HG02870 (cell line): Measurements from ENCODE around the gene ARHGDIA.
"Not testable (repeated sequence)": the region's sequence is repeated elsewhere in the genome, so short reads cannot be mapped to it uniquely, and the experiment has no call there.

ENCODE experiments used
- ATAC-seq: cut with Tn5 transposase; IDR thresholded peaks from one replicate; pipeline ENCODE4 v1.9.1; 2021; ENCODE audit warnings: mild to moderate bottlenecking, moderate library complexity; ENCODE audit not compliant: unreplicated experiment

The ARHGDIA gene

GRCh38 chr17:81844887-81845286, 26.2 kb downstream of the ARHGDIA start:
- no peak for ATAC-seq

- no peak for ATAC-seq
Measured at GRCh38 chr17:81844327-81844851, 26.7 kb downstream of the ARHGDIA start.

DNA sequence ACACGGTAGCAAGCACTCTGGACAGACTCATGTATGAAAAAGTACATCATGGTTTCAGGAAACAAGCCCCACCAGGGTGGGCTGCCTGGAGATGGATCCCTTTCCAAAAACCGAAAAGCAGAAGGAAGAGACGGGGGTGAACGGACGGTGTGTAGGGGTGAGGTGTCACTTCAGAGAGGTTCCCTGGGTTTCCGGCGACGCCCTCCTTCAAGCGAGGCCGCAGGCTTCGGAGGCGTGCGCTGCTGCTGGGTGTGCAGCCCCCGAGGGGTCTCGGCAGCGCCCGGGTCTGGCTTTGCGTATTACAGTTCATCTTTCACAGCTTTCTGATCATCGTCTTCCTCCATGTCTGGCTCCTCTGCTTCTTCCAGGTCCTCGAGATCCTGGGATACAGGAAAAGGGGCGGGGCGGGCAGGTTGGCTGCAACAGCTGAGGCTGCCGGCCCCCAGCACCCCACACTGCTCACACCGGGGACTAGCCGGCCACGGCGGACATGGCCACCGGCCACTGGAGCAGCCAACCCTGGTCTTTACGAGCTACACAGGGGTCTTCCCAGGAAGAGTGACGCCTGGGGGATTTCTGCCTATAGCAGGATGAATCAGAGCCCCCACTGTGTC, 27.3 kb downstream of the ARHGDIA start:
- ATAC-seq: no peak

DNA sequence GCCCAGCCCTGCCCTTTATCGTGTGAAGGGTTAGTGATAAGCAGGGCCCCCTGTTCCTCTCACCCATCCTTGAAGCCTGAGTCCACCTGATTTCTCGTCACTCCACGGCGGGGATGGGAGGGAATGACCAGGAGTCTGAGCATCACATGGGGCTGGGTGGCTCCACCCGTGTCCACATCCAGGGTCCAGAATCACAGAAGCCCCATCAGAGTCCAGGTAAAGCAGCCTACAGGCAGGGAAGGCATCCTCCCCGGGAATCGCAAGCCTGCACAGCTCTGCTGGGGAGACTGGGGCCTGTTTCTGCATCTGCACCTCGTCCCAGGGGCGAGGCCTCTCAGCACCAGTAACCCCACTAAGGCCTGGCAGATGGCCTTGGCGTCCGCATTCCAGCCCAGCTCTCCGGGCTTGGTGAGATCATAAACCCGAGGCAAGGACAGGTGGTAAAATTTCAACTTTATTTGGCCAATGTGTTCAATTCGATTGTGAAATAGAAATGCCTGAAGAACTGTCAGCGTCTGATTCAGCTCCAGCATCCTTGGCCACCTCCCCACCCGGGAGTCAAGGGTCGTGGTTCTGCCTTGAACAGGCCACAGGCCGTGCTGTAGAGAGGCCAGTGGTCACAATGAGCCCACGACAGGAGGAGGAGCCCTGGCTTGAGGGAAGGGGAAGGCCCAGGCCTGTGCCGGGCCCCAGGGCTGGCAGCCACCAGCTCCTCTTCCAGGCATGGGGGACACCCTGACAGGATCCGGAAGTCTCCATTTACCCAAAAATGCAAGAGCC, 28.2 kb downstream of the ARHGDIA start:
- ATAC-seq: no peak

DNA sequence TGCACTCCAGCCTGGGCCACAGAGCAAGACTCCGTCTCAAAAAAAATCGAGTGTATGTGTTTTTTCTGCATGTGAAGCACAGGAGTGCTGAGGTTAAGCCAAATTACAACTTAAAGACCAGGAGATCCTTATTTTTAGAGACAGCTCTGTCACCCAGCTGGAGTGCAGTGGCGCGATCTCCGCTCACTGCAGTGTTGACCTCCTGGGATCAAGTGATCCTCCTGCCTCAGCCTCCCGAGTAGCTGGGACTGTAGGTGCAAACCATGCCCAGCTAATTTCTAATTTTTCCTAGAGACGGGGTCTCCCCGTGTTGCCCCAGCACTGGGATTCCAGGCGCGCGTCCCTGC, 28.8 kb downstream of the ARHGDIA start:
- no peak for ATAC-seq

DNA sequence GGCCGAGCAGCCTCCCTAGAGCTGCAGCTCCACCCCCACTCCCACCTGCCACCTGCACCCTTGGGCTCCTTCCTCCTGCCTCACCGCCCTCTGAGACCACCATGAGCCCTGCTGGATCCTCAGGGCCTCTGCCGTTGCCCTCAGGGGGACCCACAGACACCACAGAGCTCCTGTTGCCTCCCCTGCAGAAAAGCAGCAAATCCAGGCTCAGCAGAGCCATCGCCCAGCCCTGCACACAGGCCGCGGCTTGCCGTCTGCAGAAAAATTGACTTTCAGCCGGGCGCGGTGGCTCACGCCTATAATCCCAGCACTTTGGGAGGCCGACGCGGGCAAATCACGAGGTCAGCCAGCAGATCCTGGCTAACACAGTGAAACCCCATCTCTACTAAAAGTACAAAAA, 29.3 kb downstream of the ARHGDIA start:
- ATAC-seq: no peak

- no peak for ATAC-seq
Measured at GRCh38 chr17:81840826-81841778, 30.0 kb downstream of the ARHGDIA start.

DNA sequence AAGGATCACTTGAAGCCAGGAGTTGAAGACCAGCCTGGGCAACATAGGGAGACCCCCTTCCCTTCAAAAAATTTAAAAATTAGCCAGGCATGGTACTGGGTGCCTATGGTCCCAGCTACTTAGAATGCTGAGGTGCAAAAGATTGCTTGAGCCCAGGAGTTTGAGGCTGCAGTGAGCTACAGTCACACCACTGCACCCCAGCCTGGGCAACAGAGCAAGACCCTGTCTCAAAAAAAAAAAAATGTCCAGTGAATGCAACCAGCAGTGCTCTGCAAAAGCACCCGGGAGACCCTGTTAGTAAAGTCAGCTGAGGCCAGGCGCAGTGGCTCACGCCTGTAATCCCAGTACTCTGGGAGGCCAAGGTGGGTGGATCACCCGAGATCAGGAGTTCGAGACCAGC, 31.1 kb downstream of the ARHGDIA start:
- not testable (repeated sequence) for ATAC-seq

- no peak for ATAC-seq
Measured at GRCh38 chr17:81839301-81839700, 31.8 kb downstream of the ARHGDIA start.

DNA sequence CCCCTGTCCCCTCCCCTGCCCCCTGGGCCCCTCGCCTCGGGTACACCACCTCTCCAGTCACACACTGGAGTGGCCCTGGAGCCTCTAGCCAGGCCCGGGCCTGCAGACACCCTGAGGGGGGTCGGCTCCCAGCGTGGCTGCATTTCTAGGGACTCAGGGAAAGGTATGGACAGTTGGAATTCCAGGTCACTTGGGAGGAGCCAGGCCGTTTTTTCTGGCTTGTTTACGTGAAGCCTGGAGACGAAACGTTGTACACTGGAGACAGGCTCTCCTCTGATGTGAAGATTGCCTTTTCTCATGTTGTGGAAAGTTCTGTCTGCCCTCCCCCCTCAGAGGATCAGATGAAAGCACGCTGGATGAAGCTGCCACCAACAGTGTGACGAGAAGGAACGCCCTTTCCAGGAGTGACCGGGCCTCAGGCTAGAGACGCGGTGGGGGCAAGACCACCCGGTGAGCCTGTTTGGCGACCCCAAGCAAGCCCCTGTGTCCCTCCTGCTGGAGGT, 32.3 kb downstream of the ARHGDIA start:
- no peak for ATAC-seq

DNA sequence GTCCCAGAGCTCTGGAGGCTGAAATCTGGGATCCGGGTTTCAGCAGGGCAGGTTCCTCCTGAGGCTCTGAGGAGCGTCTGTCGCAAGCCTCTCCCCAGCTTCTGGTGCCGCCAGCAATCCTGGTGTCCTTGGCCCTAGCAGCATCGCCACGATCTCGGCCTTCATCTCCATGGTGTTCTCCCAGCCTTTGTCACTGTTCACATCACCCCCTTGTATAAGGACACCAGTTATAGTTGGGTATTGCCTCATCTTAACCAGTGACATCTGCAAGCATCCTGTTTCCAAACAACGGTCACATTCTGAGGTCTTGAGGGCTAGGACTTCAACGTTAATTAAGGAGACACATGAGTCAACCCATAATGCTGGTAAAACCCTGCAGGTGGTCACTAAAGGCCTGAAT, 33.5 kb downstream of the ARHGDIA start:
- no peak for ATAC-seq

DNA sequence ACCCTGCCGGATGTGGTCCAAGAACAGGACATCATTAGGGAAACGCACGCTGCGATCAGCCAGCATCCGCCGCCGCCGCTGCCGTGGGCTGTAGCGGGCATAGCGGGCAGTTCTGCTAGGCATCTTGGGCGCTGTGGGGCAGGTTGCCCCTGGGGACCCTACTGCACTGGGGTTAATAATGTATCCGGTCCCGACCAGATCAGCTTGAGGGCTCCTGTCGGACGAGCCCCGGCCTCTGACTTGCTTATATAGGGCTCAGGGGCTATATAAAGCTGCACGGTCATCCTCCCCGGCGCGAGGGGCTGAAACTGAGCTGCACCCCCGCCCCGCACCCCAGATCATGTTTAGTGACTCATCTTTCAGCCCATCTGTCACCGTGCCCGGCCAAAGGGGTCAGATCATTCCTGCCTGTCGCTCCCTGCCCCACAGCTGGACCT, 36.3 kb downstream of the ARHGDIA start, which contains the start of gene PPP1R27:
TSS of gene PPP1R27 (minus strand) at position 220 of the 437 bp plus-strand sequence. CDS start at position 123, 97 bp downstream.
- no peak for ATAC-seq

- no peak for ATAC-seq
Measured at GRCh38 chr17:81833921-81834830, 37.0 kb downstream of the ARHGDIA start.

DNA sequence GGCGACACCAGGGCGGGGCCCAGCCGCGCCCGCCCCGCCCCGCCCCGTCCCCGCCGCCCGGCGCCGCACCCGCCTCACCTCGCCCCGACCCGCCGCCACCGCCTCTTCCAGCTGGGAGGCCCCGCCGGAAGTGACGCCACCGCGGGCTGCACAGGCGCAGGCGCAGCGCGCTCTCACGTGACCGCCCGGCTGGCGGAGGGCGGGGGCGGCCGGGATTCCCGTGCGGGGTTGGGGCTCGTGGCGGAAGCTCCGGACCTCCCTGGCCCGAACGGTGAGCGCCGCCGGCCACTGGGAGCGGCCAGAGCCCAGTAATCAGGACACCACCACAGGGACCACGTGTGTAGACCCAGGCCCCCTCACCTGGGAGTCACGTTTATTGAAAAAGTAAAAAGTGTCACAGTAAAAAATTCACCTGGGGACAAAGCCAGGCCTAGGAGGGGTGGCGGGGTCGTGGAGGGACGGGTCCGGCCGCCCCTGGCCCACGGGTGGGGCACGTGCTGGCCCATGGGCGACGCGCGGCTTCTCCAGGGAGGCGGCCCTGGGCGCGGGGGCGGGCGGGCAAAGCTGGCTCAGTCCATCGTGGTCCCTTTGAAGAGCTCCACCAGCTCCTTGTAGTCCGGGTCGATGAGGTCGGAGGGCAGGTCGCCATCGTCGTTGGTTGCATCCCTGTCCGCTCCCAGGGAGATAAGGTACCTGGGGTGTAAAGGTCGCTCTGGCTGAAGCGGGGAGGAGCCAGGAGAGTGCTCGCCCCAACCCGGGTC, 37.8 kb downstream of the ARHGDIA start, which contains the start of gene MCRIP1:
TSS of gene MCRIP1 (minus strand) at position 132 of the 761 bp plus-strand sequence. CDS start 8,785 bp downstream, outside the sequence.
- peak; percentile 73 for ATAC-seq

DNA sequence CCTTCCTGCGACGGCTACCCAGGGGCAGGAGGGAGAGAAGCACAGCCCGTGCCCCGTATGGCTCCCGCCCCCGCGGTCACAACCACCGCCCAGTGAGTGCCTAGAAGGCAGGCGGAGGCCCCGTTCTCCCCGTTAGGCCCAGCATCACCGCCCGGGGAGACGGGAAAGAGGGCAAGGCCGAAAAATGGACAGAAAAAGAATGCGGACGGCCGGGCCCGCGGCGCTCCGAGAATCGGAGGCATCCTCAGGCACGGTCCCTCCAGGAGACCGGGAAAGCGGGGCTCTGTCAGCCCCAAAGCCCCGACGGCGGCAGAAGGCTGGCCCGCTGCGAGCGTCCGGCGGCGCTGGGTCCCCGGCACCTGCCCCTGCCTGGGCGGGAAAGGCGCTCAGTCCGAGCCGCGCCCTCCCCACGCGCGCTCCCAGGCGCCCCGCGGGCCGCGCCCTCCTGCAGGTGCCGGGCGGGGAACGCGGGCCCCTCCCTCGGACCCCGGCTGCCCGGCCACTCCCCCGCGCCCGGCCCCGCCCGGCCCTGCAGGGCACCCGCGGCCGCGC, 38.5 kb downstream of the ARHGDIA start:
- ATAC-seq: no peak

DNA sequence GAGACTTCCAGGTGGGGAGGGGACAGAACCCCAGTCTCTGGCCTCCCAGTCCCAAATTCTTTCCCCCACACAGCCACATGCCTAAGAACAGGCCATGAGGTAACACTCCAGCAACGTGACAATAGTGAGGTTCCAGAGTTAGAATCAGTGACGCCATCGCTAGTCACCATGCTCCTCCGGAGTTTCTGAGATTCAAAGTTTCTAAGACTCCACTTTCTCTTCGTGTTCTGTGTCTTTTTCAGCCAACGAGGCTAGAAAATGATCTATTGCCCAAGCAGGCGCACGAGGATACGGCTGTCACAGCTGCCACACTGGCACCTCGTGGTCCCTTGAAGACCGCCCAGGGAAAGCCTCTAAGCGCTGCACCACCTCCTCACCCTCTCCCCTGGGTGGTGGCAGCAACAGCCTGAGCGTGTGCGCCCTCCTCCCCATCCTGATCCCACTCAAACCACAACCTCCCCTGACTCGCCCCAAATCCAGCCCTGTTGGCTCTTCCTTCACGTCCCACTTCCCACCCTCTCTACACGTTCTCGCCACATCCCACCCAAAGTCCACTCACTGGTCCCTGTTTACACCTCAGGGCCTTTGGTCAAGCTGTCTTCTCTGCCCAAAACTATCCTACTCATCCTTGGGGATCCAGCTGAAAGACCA, 39.1 kb downstream of the ARHGDIA start:
- peak; percentile 3 for ATAC-seq

DNA sequence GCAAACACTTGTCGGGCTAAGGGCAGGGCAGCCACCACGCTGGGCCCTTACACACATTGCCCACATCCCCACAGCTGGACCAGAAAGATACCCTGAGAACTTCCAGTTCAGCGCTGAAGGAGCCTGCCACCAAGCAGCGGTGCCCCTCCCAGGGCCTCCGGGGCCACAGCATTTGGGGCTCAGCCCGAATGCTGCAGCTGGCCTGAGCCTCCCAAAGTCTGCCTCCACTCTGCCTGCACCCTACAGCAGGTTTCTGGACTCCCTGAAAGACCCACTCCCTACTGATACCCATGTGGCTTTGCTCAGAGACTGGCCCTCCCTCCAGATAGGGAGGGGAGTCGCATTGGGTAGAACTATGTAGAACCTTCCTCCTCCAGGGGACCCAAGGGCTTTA, 39.6 kb downstream of the ARHGDIA start:
- ATAC-seq: no peak

GRCh38 chr17:81829858-81830257, 41.3 kb downstream of the ARHGDIA start:
- no peak for ATAC-seq
